Inferior parietal cortex (tissue), 1 donor: Measurements from ENCODE around the gene SLX9.

Experiments
- DNase-seq: peaks from one replicate; pipeline ENCODE4 v3.0.0-alpha.2; 2016; ENCODE audit errors: extremely low spot score

The SLX9 gene

DNA sequence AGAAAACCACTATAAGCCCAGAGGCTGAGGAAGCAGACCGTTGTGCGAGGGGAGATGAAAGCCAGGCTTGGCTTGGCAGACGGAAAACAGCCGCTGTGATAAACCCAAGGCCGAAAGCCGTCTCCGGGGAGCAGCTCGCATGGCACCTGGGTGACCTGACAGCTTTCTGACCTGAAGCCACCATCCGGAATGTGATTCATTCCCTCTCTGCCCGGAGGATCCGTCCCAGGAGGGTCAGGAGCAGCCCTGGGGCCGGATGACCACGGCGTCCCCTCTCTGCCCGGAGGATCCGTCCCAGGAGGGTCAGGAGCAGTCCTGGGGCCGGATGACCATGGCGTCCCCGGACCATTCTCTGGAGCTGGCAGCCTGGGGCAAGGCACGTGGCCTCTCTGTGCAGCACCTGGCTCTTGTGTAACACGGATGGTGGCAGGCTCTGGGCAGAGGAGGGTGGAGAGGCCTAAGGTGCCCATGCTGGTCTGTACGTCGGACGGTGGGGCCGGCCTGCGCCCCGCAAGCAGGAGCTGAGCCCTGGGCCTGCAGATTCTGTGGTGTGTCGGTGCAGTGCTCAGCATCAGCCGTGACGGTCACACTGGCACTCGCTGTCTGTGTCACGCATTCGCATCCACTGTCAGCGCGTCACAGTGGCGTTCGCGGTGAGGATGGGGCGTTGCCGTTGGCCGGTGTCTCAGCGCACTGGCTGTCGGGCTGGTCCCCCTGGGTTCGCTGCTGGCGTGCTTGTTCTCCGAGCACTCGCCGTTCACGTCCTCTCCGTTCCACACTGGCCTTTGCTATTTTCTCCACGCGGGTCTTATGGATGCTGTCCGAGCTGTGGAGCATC lies 50.3 kb downstream of the SLX9 start:
- no peak for DNase-seq

DNA sequence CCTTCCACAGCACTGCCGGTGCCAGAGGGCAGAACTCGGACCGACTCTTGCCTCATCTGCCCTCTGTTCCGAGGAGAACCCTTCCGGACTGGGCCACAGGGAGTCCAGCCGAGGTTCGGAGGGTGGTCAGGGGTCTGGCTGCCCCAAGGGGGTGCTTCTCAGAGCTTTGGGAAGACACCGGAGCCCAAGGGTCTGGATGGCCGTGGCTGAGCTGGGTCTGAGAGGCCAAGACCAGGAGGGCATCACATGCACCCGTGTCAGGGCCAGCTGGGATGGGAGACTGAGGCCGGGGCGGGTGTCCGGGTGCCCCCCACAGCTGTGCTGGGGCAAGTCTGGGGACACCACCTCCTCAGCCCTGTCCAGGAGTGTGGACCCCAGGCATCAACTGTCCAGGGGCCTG lies 51.1 kb downstream of the SLX9 start:
- no peak for DNase-seq

DNA sequence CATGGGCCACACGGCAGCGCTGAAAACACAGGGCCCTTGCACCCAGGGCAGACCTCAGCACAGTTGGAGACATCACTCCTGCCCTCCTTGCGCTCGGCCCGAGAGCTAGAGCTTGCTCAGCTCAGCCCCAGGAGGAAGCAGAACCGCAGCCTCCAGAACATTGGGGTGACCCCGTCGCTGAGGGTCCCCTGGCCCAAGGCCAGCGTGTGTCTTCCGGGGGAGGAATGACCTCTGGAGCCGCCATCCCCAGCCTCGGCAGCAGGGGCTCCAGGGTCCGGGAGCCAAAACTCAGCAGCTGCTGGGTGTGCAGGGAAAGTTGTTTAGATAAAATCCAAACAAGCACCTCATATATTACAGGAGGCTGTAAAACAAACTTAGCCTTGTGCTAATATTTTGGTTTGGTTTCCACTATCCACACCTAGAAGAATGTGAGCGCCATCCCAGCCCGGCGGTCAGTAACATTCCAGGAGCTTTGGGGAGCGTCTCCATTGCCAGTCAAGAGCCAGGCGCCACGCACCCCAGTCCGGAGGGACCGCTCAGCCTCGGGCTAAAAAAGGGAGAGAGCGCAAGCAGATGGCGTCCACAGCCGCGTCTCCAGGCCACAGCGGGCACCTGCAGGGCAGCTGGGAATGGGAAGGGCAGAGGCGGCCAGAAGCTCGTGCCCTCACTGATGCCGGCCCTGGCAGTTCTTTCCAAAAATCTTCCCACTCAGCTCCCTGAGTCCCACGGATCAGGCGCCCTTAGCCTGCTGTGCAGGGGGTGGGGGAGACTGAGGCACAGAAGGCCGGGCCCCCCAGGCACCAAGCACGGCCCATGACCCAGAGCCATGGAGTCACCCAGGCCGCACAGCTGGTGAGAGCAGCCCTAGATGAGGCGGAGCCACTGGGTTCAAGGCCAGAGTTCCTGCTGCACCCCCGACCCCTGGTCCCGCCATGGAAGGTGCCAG lies 52.0 kb downstream of the SLX9 start:
- no peak for DNase-seq

DNA sequence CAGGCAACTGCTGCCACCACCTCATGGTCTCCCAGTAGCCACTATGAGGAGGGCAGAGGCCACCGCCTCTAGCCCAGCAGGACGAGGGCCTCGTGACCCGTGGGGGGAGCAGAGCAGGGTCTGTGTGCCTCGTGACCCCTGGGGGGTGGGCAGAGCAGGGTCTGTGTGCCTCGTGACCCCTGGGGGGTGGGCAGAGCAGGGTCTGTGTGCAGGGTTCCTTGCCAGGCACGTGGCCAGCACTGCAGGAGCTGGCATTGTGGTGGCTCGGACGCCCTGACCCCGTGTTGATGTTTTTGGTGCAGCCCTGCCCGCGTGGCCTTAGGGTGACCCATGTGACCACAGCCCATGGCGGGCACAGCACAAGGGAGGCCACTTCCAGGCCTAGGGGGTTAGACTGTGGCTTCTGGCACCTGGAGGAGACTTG lies 52.8 kb downstream of the SLX9 start:
- no peak for DNase-seq

DNA sequence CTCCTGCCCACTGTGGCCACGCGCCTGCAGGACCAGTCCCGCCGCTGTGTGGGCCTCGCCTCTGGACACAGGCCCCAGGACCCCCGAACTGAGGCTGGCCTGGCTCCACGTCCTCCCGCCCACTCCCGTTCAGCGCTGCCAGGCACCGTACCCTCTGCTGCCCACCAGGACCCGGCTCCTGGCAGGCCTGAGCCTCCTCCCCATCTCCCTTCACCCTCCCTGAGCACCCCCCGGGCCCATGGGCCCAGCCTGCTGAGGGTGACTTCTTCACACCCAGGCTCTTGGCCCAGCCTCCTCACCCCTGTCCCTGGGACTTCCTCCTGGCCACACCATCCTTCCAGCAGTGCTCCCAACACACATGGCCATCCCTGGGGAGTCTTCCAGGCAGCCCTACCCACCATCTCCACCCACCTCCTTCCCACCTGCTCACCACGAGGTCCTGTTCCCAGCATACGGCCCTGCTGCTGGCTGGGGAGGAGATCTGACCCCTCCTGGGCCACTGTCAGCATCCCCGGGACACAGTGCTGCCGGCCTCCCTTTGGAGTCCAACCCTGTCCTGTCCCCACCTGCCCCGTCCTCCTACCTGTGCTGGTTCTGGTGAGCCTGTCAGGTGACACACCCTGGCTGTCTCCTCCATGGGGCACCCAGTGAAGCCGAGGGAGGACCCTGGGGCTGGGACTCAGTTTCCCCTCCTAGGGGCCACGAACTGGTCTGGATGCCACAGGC lies 53.7 kb downstream of the SLX9 start:
- no peak for DNase-seq

DNA sequence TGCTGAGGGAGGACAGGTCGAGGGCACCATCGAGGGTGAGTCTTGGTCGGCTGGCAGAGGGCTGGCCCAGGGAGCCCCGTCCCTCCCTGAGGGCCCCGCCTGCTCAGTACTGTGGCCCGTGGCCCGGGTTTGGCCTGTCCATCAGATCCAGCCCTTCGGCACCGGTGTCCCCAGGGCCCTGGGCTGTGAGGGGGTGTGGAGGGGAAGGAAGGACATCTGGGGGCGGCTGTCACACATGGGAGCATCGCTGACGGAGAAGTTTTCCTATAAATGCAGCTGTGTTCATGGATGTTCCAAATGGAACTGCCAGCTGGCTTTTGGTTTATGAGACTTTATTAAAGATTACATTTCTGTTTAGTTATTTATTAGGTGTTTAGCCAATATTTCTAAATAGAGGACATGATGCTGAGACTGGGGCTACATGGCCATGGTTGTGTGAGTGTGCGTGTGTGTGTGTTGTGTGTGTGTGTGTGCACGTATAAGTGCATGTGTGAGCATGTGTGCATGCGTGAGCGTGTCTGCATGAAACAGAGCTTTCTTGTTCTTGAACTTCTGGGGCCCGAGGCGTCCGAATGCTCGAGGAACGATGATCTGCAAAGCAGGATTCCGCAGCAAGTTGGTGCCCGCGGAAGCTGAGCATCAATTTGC lies 54.3 kb downstream of the SLX9 start:
- DNase-seq: no peak

DNA sequence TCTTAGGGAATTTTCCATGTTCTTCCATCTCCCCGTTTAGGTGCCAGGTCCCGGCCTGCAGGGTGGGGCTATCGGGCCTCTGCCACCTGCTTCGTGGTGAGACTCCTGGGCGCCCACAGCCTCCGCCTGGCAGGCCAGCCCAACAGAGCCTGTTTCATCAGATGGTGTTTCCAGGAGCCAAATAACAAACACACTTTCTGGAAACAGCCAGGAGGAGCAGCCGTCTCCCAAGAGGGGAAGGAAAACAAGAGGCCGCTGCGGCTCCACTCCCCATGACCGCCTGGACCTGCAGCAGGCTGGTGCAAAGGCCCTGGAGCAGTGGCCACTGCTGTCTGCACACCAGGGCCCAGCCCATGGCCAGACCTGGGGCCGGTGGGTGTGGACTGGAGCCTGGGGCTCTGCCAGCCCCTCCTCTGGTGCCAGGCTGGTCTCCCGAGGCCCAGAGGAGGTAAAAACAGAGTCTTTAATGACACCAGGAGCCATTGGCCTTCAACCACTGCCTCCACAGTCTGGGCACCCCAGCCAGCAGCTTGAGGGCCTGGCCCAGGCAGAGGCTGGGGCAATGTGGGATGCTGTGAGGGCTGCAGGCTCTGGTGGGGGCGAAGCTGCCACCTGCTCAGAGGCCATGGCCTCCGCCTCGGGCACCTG lies 55.0 kb downstream of the SLX9 start:
- no peak for DNase-seq

DNA sequence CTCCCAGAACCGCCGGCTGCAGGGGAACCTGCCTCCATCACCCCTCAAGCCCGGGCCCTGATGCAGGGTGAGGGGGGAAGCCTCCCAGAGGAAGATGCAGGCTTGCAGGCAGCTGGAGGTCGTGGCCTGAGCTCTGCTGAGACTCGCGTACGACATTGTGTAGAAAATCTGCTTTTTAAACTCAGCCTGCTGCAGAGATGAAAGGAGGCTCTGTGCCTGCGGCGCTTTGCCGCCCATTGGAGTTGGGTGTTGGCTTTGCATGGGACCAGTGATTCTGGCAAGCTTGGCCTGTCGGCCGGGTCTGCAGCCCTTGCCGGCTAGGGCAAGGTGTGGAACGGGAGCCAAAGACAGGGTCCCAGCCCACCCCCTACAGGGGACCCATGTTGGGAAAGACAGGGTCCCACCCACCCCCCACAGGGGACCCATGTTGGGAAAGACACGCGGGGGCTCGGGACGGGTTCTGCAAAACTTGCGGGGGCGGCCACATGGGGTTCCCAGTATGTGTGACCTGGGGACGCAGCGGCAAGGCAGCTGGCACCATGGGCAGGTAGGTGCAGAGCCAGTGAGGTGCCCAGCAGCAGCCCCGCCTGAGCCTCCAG lies 55.6 kb downstream of the SLX9 start:
- no peak for DNase-seq

DNA sequence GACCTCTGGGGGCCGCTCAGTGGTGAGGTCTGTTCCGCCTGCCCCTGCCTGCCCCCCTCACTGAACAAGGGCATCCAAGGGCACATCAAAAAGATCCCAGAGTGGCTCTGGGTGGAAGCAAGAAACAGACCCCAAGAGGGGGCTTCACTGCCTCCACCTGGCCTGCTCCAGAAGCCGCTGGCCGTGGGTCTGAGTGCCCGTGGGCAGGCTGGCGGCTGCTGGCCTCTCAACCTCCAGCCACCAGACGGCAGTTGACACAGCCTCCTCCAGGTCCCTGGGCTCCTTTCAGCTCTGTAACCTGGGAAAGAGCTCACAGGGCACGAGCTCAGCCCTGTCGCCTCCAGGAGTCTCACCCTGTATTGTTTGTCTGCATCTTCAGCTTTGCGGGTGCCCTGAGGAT lies 56.3 kb downstream of the SLX9 start:
- no peak for DNase-seq

DNA sequence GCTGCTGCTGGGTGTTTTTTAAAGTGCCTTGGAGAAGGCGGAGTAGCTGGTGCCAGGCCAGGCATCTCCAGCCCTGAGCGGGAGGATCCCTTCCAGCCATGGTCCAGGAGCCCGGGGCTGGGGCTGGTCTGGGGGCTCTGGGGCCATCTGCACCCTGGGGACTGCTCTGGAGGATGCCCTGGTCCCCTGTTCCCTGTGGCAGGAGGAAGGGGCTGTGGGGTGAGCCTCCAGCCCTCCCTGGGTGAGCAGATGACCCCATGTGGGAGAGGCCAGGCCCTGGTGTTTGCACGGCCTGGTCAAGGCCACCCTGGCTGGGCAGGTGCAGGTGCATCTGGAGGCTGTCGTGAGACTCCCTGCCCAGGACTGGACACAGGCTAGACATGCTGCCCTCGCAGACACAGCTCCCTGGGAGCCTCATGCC lies 56.7 kb downstream of the SLX9 start:
- DNase-seq: no peak

DNA sequence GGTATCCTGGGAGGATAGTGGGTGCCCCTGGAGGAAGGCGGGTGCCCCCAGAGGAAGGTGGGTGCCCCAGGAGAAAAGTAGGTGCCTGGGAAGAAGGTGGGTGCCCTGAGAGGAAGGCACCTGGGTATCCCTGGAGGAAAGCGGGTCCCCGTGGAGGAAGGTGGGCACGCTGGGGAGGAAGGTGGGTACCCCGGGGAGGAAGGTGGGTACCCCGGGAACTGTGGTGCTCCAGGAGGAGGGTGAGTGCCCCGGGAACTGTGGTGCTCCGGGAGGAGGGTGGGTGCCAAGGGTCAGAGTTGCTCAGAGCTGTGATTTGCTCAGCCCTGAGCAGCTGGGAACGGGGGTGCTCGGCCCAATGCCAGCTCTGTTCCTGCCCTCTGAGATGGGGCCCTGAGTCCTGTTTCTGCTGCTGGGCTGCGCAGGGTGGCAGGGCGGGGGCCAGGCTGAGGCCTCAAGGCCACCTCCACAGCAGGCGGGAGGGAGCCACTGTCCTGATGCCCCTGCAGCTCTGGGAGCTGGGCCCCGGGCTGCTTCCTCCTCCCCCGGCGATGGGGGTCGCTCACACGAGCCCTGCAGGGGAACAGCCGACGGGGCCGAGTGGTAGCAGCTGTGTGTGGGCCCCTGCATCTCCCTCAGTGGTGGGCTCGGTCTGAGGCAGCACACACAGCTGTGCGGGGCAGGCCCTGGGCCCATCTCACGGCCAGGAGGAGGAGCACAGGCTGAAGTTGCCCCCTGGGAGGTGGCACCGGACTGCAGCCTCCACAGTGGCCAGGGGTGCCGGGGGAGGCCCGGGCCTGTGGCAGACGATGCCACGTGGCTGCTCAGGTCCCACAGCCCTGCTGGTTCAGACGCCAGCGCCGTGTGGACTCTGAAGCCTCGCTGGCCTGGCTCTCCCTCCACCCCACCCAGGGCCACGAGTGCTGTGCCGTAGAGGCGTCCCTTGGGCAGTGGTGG lies 57.4 kb downstream of the SLX9 start:
- no peak for DNase-seq

DNA sequence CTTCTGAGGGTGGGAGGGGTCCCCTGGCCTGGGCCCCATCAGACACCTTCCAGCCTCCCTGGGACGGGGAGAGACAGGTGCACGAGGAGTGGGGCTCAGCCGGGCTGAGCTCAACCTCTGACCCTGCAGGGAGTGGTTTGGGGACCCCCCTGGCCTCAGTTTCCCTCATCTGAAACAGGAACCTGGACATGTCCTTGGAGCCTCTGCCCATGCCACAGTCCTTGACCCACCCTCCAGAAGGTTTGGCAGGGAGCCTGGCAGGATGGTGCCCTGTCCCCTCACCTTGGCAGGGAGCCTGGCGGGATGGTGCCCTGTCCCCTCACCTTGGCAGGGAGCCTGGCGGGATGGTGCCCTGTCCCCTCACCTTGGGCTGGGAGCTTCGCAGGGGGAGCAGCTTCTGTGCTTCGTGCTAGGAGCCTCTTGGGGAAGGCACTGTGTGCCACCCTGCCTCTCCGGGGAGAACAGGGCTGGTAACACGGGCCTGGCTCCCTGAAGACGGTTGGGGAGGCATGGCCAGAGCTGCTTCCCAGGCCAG lies 58.3 kb downstream of the SLX9 start:
- DNase-seq: no peak

DNA sequence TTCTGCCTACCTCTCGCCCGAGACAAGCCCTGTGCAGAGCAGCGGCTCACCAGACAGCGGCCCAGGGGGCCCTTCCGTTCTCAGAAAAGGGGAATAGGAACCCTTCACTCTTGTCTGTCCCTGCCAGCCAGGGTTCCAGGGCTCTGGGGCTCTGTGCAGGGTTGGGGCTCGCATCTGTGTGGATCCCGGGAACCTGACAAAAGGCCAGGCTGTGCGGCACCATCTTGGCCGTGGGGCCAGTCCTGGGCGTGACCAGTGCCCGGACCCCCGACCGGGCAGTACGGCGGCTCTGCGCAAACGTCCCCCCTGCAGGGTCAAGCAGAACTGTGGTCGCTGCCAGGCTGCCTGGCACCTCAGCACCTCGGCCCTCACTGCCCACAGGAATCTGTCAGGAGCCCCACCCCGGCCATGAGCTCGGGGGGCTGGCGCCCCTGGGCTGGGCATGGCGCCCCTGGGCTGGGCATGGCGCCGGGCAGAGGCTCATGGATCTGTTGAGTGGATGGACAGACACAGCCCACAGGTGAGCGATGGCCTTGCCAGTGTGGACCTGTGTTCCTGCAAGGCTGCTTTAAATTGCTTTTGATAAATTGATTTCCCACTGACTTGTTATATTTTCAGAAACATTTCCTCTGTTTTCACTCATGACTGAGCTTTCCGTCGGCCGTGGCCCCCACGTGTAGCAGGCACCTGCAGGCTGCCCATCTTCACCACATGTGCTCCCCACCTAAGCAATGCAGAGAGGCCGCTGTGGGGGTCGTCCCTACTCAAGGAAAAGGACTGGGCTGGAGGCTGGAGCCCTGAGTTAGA lies 59.0 kb downstream of the SLX9 start:
- no peak for DNase-seq

DNA sequence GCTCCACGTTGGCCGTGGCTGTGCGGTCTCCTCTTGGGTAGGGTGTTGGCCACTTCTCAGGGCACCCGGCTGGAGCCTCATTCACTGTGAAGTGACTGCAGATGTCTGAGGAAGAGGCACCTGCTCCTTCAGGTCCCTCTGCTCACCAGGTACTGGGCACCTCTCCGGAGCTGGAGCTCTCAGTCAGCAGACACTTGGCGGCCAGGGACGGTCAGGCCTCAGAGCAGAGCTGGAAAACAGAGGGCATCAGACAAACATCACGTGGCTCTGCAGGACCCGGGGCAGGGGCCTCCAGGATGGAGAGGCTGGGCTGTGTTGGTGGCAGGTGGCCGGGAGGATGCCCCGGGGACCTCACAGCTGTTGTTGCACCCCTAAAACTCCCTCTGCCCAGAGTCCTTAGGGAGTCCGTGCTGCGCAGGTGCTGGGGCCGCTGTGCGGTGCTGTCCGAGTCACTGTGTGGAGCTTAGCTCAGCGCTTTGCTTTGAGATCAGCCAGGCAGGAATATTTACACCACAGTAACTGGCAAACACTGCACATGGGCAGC lies 59.7 kb downstream of the SLX9 start:
- no peak for DNase-seq

DNA sequence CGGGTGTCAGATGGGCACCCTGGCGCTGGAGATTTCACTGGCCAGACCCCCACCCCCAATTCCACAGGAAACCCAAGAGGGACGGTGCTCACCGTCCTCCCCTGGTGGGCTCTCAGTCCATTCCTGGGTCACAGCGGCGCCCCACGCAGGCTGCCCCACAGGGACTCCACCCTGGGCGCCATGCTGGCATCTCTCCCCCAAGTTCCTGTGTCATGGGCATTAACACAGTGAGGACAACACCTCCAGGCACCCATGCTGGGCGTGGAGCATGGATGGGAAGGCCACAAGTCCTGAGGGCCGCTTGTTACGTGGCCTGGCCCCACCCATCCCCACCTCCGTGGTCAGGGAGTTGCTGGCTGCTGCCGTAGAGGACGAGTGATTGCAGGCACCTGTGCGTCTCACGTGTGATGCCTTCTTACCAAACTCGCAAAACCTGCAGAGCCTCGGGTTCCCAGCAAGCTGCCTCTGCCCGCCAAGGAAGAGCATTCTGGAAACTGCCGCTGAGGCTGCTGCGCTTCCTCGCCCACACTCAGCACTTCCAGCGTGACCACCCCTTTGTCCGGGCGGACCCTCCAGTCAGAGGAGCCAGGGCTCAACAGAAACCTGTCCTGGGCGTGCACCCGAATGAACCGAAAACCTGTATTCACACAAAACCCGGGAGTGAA lies 60.3 kb downstream of the SLX9 start:
- no peak for DNase-seq

DNA sequence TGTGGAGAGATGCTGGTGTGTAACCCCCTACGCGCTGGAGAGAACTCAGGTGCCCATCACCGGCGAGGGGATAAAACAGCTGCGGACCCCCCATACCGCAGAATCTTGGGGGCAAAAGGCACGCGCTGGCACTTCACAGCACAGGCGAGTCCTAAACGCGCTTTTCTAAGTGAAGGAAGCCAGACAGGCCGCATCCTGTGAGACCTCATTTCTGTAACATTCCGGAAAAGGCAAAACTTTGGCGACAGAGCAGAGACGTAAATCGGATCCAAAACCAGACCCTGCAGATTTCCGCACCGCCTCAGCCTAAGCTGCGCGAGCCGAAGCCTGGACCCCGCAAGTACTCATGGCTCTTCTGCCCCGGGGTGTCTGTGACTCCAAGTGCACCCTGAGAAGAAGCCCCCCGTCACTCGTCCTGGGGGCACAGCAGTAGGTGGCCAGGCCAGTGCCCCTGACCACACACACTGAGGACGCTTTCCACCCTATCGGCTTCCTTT lies 60.9 kb downstream of the SLX9 start:
- DNase-seq: no peak
